Erythroblast (primary cell): ENCODE results near the gene SYT14.
"Not testable (repeated sequence)": the region's sequence is repeated elsewhere in the genome, so short reads cannot be mapped to it uniquely, and the experiment has no call there.

Experiments
- DNase-seq, 2 experiments: peaks; one replicate each; lab custom pipeline; 2025; lab: John Stamatoyannopoulos, UW
- GATA1 ChIP-seq: IDR thresholded peaks from 2 replicates; pipeline ENCODE4 v1.6.1; 2011; ENCODE audit warnings: low read depth, mild to moderate bottlenecking, control low read depth, low read length, moderate library complexity
- POLR2A ChIP-seq: IDR thresholded peaks from 2 replicates; pipeline ENCODE4 v1.6.1; 2011; ENCODE audit warnings: mild to moderate bottlenecking, low read length

SYT14 gene

DNA sequence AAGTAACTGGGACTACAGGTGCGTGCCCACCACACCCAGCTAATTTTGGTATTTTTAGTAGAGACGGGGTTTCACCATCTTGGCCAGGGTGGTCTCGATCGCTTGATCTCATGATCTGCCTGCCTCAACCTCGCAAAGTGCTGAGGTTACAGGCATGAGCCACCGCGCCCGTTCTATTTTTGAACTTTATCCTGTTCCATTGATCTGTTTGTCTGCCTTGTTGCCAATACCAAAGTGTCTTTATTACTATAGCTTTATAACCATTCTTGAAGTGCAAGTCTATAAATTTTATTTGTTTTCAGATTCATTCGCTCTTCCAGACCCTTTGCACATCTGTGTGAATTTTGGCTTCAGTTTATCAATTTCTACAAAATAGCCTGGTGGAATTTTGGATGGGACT lies 28.0 kb downstream of the SYT14 start:
- TF ChIP-seq GATA1 = no peak
- TF ChIP-seq POLR2A = no peak
- no peak for DNase-seq

GRCh38 chr1:209978721-209979120 lies 40.7 kb downstream of the SYT14 start:
- DNase-seq = not testable (repeated sequence)

GRCh38 chr1:209983953-209984352 lies 45.9 kb downstream of the SYT14 start:
- no peak for TF ChIP-seq POLR2A
- TF ChIP-seq GATA1 = no peak
- DNase-seq = no peak

DNA sequence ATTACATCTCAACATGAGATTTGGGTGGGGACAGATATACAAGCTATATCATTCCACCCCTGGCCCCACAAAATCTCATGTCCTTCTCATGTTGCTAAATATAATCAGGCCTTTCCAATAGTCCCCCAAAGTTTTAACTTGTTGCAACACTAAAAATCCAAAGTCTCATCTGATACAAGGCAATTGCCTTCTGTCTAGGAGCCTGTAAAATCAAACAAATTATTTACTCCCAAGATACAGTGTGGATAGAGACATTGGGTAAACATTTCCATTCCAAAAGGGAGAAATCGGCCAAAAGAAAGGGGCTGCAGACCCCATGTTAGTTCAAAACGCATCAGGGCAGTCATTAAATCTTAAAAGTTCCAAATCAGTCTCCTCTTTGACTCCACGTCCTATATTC lies 47.0 kb downstream of the SYT14 start:
- DNase-seq = no peak
- TF ChIP-seq POLR2A (no peak), GATA1 (no peak)

DNA sequence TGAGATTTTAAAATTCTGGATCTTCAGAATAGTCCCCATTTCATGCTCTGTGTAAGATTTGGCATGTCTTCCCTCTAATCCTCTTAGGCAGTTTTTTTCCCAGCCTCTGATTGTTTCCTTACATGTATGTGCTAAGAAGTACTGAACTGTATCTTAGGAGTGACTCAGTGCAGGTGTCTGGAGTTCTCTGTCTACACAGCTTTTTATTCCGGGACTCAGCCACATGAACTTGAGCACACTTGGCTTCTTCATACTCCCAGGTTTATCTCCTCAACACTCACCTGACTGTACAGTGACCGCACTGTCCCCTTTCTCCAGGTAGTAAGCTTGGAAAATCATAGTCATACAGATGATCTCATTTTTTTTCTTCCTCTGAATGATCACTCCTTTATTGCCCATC lies 50.7 kb downstream of the SYT14 start:
- no peak for DNase-seq
- TF ChIP-seq GATA1 (no peak), POLR2A (no peak)

DNA sequence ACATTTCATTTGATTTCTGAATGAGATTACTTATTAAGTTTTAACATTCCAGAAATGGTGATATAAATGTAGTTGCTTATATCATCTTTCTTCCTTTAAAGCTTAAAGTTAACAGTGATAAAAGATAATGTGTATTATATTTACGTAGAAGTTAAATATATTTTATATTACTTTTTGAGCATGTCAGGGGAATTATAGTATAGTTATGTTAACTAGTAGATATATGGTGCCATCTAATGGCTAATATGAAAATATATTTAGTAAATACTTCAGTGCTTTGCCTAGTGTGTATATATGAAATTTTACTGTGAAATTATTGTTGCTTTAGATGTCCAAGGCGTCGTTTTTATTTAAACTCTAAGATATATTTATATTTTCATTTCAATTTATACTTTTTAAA lies 51.5 kb downstream of the SYT14 start:
- TF ChIP-seq POLR2A = no peak
- no peak for TF ChIP-seq GATA1
- peak in 1 of 2 experiments; percentile 10 for DNase-seq

GRCh38 chr1:209993061-209993830 lies 55.2 kb downstream of the SYT14 start:
- TF ChIP-seq GATA1 = no peak
- no peak for TF ChIP-seq POLR2A
- no peak for DNase-seq

GRCh38 chr1:209996348-209996747 lies 58.3 kb downstream of the SYT14 start:
- no peak for TF ChIP-seq POLR2A
- TF ChIP-seq GATA1 = no peak
- DNase-seq = no peak

DNA sequence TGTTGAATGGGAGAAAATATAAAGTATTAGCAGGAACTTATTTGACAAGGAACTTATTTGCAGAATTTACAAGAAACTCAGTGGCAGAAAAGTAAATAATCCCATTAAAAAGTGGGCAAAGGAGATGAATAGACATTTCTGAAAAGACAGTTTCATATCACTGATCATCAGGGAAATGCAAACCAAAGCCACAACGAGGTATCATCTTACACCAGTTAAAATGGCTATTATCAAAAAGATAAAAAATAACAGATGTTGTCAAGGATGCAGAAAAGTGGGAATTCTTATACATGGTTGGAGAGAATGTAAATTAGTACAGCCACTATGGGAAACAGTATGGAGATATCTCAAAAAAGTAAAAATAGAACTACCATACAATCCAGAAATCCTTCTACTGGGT lies 61.0 kb downstream of the SYT14 start:
- DNase-seq = no peak

GRCh38 chr1:210001751-210002150 lies 63.7 kb downstream of the SYT14 start:
- no peak for TF ChIP-seq POLR2A
- TF ChIP-seq GATA1 = no peak
- DNase-seq = no peak

More for the DNA sequence above, 61.0 kb downstream of the SYT14 start:
- TF ChIP-seq GATA1 (no peak), POLR2A (no peak)

DNA sequence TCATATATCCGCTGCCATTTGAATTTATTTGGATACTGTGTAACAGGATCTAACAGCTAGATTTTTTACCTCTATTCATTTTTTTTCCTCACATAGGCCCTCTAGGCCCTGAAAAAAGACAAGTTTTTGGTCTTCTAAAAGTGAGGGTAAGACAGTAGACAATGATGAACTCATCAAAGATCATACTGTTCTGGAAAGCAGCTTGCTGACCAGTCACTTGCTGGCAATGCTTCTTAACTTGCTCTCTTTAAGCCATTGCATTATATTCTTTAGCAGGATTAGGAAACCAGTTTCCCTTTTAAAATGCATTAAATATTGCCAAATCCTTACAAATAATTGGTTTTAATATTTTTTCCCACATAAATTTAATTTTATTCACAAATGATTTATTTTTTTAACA lies 65.5 kb downstream of the SYT14 start:
- no peak for TF ChIP-seq POLR2A
- TF ChIP-seq GATA1 = no peak
- DNase-seq = no peak

DNA sequence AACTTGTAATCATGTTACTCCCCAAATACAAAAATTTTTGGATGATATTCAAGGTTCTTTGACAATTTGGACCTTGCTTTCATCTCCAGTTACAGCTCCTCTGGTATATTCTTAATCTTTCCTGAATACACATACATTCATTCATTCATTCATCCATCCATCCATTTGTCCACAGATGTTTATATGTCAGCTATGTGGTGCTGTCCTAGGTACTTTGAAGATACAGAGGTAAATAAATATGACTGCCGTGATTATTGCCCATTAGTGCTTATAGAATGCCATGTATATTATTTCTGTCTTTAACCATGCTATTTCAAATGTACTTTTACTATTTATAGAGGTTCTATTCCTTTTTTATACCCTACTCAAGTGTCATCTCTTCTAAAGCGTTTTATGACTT lies 72.1 kb downstream of the SYT14 start:
- DNase-seq = no peak
- no peak for TF ChIP-seq POLR2A
- no peak for TF ChIP-seq GATA1

DNA sequence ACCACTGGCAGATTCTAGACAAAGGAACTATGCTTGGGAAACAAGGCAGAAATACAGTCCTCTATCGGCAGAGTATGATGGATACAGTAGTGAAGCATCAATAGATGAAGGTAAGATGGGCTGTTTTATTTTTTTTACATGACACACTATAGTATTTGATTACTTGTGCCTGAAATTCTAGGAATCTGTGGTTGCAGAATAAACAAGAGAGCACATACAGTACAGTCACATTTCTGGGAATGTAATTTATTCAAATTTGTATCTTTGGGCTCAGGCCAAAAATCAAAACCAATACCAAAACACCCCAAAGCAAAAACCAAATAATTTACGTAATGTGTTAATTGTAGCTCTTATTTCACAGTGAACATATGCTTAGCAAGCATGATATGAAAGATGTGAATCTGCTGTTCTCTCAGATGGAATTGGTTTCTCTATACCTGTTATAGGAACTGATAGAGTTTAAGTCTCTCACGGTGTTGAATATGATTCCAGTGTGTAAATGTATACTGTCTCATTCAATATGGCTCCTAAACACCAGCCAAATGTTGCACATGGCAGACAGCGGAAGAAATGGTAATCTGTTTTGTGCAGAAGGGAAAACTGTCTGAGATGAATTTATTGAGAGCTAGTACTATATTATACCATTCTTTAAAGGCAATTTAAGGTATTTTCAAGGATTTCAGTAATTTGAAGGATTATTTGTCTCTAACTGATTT lies 83.3 kb downstream of the SYT14 start:
- DNase-seq = no peak
- no peak for TF ChIP-seq GATA1
- no peak for TF ChIP-seq POLR2A

- DNase-seq = no peak
- no peak for TF ChIP-seq GATA1
- no peak for TF ChIP-seq POLR2A
Measured at GRCh38 chr1:210022044-210022443, 84.0 kb downstream of the SYT14 start.
